NK-92 (cell line): ENCODE measurements around the gene MED12L.
"Not testable (repeated sequence)": the region's sequence is repeated elsewhere in the genome, so short reads cannot be mapped to it uniquely, and the experiment has no call there.

ENCODE experiments used
- DNase-seq: peaks from one replicate; lab custom pipeline; 2025; ENCODE audit not compliant: unreplicated experiment; lab: John Stamatoyannopoulos, UW

The MED12L gene

GRCh38 chr3:151135541-151136337 lies 50.3 kb downstream of the MED12L start:
- no peak for DNase-seq

- DNase-seq = no peak
Measured at GRCh38 chr3:151142929-151143328, 57.5 kb downstream of the MED12L start.

DNA sequence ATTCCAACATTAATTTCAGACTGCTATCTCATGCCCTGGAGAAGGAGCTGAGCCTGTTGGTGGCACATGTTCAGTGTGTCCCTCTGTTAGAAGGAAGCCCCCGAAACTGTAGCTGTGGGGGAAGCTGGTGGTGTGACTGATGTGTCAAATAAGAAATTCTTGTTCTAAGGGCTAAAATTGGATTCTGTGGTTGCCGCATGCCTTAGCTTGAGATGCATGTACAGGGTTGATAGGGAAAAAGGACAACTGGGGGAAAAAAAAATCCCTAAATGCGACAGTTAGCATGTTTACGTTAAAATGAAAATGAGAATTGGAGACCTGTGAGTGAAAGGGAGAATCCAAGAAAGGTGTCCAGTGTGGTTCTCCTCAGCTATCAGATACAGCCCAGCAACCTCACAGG lies 58.6 kb downstream of the MED12L start:
- no peak for DNase-seq

GRCh38 chr3:151144760-151145159 lies 59.3 kb downstream of the MED12L start:
- no peak for DNase-seq

DNA sequence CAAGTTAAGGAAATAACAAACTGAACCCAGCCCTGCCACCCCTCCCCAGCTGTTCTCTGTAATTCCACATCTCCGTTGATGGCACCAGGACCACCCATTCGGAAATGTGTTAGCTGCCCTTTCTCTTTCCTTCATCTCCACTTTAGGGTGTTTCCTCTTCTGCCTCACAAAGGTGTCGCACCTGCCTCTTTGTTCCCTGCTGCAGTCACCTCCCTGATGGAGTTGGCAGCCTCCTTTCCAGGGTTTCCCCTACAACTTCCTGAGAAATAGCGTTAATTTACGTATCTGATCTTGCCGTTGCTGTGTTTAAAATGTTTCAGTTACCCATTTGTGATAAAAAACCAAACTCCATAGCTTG lies 60.2 kb downstream of the MED12L start:
- no peak for DNase-seq

- DNase-seq = no peak
Measured at GRCh38 chr3:151146071-151146730, 60.7 kb downstream of the MED12L start.

DNA sequence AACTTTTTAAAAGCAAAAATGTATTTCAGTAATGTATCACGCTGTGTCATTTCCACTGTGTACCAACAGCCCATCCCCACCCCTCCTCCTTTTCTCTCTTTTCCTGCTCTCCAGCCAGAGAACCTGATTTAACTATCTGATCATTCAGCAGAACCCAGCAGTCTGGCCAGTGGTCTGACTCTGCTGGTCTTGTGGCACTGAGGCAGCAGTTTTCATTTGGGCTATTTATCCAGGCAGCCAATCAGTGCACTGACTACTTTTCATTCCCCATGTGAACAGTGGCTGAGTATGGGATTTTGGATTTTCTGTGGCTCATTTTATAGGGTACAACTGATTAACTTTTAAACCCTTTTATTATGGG lies 61.2 kb downstream of the MED12L start:
- DNase-seq = no peak

DNA sequence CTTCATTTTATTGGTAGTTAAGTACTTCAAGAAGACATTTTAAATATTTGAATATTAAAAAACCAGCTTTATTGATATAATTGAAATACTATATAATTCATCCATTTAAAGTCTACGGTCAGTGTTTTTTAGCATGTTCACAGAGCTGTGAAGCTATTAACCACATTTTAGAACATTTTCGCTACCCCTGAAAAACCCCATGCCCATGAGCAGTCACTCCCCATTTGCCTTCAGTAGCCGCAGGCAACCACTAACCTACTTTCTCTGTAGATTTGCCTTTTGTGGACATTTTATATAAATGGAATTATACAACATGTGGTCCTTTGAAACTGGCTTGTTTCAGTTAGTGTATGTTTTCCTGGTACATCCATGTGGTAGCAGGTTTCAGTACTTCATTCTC lies 61.8 kb downstream of the MED12L start:
- DNase-seq = no peak

- no peak for DNase-seq
Measured at GRCh38 chr3:151152455-151153079, 67.1 kb downstream of the MED12L start.

GRCh38 chr3:151154566-151154965 lies 69.1 kb downstream of the MED12L start:
- DNase-seq = no peak

DNA sequence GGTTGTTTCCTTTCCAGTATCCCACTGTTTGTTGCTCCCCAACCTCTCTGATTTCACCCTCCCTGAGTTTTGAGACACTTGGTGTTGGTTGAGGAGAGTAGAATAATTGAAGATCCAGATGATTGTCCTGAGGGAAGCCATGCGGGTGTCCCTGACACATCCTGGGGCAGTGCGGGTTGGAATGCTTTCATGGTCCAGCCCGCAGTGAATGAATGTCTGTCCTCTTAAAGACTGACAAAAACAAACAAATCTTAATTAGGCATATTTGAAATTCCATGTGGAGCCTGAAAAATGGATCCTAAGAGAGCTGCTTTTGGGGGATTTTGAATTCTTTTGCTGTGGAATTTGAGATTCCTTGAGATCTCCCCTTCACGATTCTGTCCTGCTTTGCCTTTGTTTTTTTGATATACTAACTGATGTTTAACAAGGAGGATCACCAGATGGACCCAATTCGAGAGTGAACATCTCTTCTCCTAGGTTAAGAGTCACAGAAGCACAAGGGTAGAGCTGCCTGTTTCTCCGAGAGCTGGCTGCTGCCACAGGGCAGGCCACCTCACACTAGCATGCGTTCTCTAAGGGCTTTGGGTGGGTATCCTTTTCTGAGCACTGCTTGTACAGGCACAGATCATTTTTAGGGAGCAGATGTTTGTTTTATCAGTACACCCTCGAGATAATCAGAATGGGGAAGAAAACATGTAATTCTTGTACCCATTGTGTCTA lies 70.1 kb downstream of the MED12L start:
- DNase-seq = no peak

GRCh38 chr3:151156618-151157216 lies 71.3 kb downstream of the MED12L start:
- DNase-seq = no peak

DNA sequence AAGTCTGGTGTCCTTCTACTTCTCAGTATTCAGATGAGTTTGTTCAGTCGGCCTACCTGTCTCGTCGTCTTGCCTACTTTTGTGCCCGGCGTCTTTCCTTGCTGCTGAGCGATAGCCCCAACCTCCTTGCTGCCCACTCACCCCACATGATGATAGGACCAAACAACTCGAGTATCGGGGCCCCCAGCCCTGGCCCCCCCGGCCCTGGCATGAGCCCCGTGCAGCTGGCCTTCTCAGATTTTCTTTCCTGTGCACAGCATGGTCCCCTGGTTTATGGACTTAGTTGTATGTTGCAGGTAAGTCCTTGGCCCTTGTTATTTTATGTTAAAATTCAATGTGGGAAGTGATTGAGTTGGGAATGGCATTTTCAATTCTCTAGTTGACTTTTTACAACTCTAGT lies 74.3 kb downstream of the MED12L start:
- no peak for DNase-seq

DNA sequence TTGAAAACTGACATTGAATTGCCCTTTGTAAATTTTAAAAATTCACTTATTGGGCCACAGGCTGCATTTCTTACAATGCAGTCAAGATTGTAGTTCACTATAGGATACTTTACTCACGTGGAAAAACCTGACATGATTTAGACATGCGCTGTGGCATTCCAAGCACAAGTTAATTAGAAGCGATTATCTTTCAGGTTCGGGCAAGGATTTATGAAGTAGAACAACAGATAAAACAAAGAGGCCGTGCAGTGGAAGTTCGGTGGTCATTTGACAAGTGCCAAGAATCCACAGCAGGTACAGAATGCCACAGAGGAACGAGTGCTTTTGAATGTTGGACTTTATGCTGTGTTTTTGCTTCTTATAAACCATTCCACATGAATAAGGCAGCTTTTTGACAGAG lies 79.8 kb downstream of the MED12L start:
- DNase-seq = no peak

- DNase-seq = no peak
Measured at GRCh38 chr3:151166161-151166560, 80.7 kb downstream of the MED12L start.

DNA sequence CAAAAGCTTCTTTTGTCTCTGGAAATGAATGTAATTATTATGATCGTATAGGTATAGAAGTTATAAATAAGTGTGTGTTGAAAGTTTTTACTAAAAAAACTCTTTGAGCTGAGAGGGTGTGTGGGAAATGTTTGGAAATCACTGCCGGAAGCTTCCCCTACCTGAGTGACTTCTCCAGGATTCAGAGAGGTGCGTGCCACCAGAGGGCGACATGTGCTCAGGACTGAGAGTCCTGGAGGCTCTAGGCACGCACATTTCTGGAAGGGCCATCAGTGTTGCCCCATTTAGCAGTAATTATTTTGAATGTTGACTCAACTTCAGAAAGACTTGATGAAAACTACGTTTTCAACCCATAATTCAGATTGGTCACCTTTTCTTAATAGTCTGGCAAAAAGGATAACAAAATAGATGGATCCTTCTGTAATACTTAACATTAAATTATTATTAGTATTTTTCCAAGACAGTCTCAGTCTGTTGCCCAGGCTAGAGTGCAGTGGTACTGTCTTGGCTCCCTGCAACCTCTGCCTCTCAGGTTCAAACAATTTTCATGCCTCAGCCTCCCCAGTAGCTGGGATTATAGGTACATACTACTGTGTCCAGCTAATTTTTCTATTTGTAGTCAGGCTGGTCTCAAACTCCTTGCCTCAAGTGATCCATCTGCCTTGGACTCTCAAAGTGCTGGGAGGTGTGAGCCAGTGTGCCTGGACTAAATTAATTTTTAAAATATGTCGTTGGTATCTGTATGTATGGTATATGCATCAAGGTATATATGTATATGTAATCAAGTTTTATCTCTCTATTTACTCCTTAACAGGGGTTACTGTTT lies 83.0 kb downstream of the MED12L start:
- peak; percentile 46 for DNase-seq

- DNase-seq = no peak
Measured at GRCh38 chr3:151169262-151169947, 83.9 kb downstream of the MED12L start.

- not testable (repeated sequence) for DNase-seq
Measured at GRCh38 chr3:151169948-151170679, 84.7 kb downstream of the MED12L start.

- no peak for DNase-seq
Measured at GRCh38 chr3:151171145-151171757, 85.8 kb downstream of the MED12L start.
